ENCODE measurements around the gene SLC24A4. TPM values are rescaled to one million over a fixed set of nuclear protein-coding genes. Genes with fewer than 3 reads are reported as not detected.

Gene SLC24A4
- total RNA-seq, 1 donor from 2014 or later: 0.34 TPM

- H3K4me1 Mint-ChIP-seq (ENCODE audit: low read depth, unreplicated experiment): peaks cover 6% of the 10 kb centered on the region
- peaks cover 24% of the 10 kb centered on the region for H3K36me3 Mint-ChIP-seq (ENCODE audit: unreplicated experiment)
- no peak for DNase-seq
- TF ChIP-seq, protein P1, sequence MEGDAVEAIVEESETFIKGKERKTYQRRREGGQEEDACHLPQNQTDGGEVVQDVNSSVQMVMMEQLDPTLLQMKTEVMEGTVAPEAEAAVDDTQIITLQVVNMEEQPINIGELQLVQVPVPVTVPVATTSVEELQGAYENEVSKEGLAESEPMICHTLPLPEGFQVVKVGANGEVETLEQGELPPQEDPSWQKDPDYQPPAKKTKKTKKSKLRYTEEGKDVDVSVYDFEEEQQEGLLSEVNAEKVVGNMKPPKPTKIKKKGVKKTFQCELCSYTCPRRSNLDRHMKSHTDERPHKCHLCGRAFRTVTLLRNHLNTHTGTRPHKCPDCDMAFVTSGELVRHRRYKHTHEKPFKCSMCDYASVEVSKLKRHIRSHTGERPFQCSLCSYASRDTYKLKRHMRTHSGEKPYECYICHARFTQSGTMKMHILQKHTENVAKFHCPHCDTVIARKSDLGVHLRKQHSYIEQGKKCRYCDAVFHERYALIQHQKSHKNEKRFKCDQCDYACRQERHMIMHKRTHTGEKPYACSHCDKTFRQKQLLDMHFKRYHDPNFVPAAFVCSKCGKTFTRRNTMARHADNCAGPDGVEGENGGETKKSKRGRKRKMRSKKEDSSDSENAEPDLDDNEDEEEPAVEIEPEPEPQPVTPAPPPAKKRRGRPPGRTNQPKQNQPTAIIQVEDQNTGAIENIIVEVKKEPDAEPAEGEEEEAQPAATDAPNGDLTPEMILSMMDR (IDR thresholded peaks at IDR 0.05; ENCODE audit: partially characterized antibody, unreplicated experiment): no peak
- H3K4me3 Mint-ChIP-seq (ENCODE audit: unreplicated experiment): no peak overlapping the region
- peaks cover 6% of the 10 kb centered on the region for H3K9me3 Mint-ChIP-seq (ENCODE audit: unreplicated experiment)
- peaks cover 1% of the 10 kb centered on the region for H3K27me3 Mint-ChIP-seq (ENCODE audit: unreplicated experiment)
- H3K27ac Mint-ChIP-seq (ENCODE audit: unreplicated experiment): no peak overlapping the region
These were observed 49.3 kb downstream of the SLC24A4 start for GRCh38 chr14:92372230-92372629.

GRCh38 chr14:92373336-92373735, 50.4 kb downstream of the SLC24A4 start:
- peaks cover 6% of the 10 kb centered on the region for H3K9me3 Mint-ChIP-seq (ENCODE audit: unreplicated experiment)
- DNase-seq: no peak
- H3K4me1 Mint-ChIP-seq (ENCODE audit: low read depth, unreplicated experiment): no peaks in the 10 kb centered on the region
- peaks cover 1% of the 10 kb centered on the region for H3K27me3 Mint-ChIP-seq (ENCODE audit: unreplicated experiment)
- H3K4me3 Mint-ChIP-seq (ENCODE audit: unreplicated experiment): no peak overlapping the region
- TF ChIP-seq, protein P1 (IDR thresholded peaks at IDR 0.05; ENCODE audit: partially characterized antibody, unreplicated experiment): no peak
- H3K36me3 Mint-ChIP-seq (ENCODE audit: unreplicated experiment): peaks cover 32% of the 10 kb centered on the region
- H3K27ac Mint-ChIP-seq (ENCODE audit: unreplicated experiment): no peak overlapping the region

DNA sequence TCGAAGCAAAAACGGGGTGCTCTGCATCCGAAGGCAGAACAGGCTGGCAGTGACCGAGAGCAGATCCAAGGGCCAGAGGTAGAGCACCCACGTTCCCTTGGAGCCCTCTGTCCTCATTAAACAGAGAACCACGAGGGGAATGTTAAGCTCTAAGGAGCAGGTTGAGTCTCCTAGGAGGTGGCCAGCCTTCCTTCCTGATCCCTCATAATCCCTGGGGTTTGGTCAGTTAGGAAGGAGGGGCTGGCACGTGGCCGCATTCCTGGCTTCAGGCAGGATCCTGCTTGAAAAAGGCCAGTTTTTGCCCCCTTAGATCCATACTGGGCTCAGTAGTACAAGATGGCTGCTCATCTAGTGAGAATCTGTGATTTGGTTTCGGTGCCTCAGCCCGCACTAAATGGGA, 57.2 kb downstream of the SLC24A4 start:
- Mint-ChIP-seq H3K27me3 (ENCODE audit: unreplicated experiment) (no peaks in the 10 kb centered on the region), H3K36me3 (ENCODE audit: unreplicated experiment) (peaks cover 16% of the 10 kb centered on the region), H3K4me3 (ENCODE audit: unreplicated experiment) (no peak overlapping the region), H3K4me1 (ENCODE audit: low read depth, unreplicated experiment) (peaks cover 5% of the 10 kb centered on the region), H3K27ac (ENCODE audit: unreplicated experiment) (no peak overlapping the region), H3K9me3 (ENCODE audit: unreplicated experiment) (no peaks in the 10 kb centered on the region)
- DNase-seq: no peak
- TF ChIP-seq, protein P1 (IDR thresholded peaks at IDR 0.05; ENCODE audit: partially characterized antibody, unreplicated experiment): no peak

DNA sequence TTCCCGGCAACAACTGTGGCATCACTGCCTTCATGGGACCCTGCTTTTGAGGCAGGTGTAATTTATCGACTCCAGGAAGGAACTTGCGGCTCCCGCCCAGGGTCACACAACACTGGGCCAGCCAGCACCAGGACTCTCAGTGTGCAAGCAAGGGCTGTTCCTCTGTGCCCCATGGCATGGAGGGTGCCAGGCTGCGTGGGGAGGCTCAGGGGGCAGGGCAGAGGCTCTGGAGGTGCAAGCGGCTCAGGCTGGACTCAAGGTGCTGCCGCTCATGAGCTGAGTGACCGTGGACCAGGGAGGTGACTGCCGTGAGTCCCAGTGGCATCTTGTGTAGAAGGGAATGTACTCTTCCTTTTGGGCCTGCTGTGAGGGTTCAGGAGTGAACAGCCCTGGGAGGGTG, 57.6 kb downstream of the SLC24A4 start:
- Mint-ChIP-seq H3K27me3 (ENCODE audit: unreplicated experiment) (no peaks in the 10 kb centered on the region), H3K9me3 (ENCODE audit: unreplicated experiment) (no peaks in the 10 kb centered on the region)
- TF ChIP-seq, protein P1 (IDR thresholded peaks at IDR 0.05; ENCODE audit: partially characterized antibody, unreplicated experiment): no peak

GRCh38 chr14:92382677-92383076, 59.7 kb downstream of the SLC24A4 start:
- no peaks in the 10 kb centered on the region for H3K27me3 Mint-ChIP-seq (ENCODE audit: unreplicated experiment)
- peaks cover 4% of the 10 kb centered on the region for H3K36me3 Mint-ChIP-seq (ENCODE audit: unreplicated experiment)
- no peak overlapping the region for H3K4me3 Mint-ChIP-seq (ENCODE audit: unreplicated experiment)
- TF ChIP-seq, protein P1 (IDR thresholded peaks at IDR 0.05; ENCODE audit: partially characterized antibody, unreplicated experiment): no peak
- DNase-seq: no peak
- peaks cover 5% of the 10 kb centered on the region for H3K4me1 Mint-ChIP-seq (ENCODE audit: low read depth, unreplicated experiment)
- H3K9me3 Mint-ChIP-seq (ENCODE audit: unreplicated experiment): no peaks in the 10 kb centered on the region
- no peak overlapping the region for H3K27ac Mint-ChIP-seq (ENCODE audit: unreplicated experiment)

More for the DNA sequence above, 57.6 kb downstream of the SLC24A4 start:
- no peak overlapping the region for H3K27ac Mint-ChIP-seq (ENCODE audit: unreplicated experiment)
- no peak overlapping the region for H3K4me3 Mint-ChIP-seq (ENCODE audit: unreplicated experiment)
- no peak for DNase-seq
- peaks cover 16% of the 10 kb centered on the region for H3K36me3 Mint-ChIP-seq (ENCODE audit: unreplicated experiment)
- peaks cover 5% of the 10 kb centered on the region for H3K4me1 Mint-ChIP-seq (ENCODE audit: low read depth, unreplicated experiment)

Measured in glutamatergic neuron (in vitro differentiated cells).